ENCODE results near the gene THEMIS2.

DNA sequence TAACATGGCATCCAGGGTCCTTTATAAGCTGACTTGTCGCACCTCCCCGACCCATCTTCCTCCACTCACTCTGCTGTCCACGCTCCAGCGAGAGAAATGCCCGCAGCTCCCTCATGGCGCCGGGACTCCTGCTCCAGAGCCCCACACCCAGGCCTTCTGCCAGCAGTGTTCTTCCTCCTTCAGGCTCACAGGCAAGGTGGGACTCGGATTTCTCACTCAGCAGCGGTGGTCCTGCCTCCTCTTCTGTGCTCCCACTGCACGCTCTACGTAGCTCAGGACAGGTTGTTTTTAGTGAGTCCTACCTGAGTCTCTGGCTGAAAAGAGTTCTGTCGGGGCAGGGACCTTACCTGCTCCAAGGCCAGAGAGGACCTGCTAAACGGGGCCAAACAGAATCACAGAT is 11.2 kb downstream of the THEMIS2 start:
- TF ChIP-seq, protein P1, sequence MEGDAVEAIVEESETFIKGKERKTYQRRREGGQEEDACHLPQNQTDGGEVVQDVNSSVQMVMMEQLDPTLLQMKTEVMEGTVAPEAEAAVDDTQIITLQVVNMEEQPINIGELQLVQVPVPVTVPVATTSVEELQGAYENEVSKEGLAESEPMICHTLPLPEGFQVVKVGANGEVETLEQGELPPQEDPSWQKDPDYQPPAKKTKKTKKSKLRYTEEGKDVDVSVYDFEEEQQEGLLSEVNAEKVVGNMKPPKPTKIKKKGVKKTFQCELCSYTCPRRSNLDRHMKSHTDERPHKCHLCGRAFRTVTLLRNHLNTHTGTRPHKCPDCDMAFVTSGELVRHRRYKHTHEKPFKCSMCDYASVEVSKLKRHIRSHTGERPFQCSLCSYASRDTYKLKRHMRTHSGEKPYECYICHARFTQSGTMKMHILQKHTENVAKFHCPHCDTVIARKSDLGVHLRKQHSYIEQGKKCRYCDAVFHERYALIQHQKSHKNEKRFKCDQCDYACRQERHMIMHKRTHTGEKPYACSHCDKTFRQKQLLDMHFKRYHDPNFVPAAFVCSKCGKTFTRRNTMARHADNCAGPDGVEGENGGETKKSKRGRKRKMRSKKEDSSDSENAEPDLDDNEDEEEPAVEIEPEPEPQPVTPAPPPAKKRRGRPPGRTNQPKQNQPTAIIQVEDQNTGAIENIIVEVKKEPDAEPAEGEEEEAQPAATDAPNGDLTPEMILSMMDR (IDR thresholded peaks at IDR 0.05; ENCODE audit: borderline replicate concordance, extremely low read depth, low read length, poor library complexity, severe bottlenecking): no peak
- no peak for TF ChIP-seq EZH2 (IDR thresholded peaks at IDR 0.05; ENCODE audit: borderline replicate concordance, low read depth, low read length, severe bottlenecking)

Measured in DND-41 (cell line).